NB4 (cell line): Measurements from ENCODE around the gene PHACTR1.

Source experiments
- MYC ChIP-seq: IDR thresholded peaks from 2 replicates; pipeline ENCODE4 v1.6.1; 2011; ENCODE audit warnings: low read depth, low read length
- POLR2A ChIP-seq: IDR thresholded peaks from 2 replicates; pipeline ENCODE4 v1.6.1; 2011; ENCODE audit warnings: mild to moderate bottlenecking; ENCODE audit not compliant: insufficient read length; ENCODE audit errors: extremely low read depth
- TF ChIP-seq, protein P1 (sequence below): IDR thresholded peaks from one replicate; pipeline ENCODE4 v1.5.1; 2012; ENCODE audit warnings: low read depth, low read length
- TF ChIP-seq, protein P2 (sequence below): IDR thresholded peaks from 2 replicates; pipeline ENCODE4 v1.6.1; 2011; ENCODE audit warnings: low read depth, low read length

DNA sequence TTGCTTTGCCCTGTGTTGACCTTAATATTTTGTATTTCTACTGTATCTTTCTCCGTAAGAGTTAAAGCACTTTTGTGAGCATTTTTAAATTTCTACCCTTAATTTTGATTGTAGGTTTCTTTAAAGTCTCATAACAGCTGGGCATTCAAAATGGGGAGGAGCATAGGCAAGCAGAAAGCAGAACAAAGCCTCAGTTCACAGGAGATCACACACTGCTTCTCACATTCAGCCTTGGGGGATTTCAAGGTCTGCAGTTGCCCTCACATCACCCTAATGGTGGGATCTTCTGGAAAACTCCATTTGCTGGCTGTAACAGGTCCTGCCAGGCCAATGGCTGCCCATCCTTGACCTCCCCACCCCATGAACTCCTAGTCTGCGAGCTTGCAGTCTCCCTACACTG lies 292.9 kb downstream of the PHACTR1 start:
- TF ChIP-seq, protein P1, sequence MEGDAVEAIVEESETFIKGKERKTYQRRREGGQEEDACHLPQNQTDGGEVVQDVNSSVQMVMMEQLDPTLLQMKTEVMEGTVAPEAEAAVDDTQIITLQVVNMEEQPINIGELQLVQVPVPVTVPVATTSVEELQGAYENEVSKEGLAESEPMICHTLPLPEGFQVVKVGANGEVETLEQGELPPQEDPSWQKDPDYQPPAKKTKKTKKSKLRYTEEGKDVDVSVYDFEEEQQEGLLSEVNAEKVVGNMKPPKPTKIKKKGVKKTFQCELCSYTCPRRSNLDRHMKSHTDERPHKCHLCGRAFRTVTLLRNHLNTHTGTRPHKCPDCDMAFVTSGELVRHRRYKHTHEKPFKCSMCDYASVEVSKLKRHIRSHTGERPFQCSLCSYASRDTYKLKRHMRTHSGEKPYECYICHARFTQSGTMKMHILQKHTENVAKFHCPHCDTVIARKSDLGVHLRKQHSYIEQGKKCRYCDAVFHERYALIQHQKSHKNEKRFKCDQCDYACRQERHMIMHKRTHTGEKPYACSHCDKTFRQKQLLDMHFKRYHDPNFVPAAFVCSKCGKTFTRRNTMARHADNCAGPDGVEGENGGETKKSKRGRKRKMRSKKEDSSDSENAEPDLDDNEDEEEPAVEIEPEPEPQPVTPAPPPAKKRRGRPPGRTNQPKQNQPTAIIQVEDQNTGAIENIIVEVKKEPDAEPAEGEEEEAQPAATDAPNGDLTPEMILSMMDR = no peak
- TF ChIP-seq POLR2A (no peak), MYC (no peak)
- TF ChIP-seq, protein P2, sequence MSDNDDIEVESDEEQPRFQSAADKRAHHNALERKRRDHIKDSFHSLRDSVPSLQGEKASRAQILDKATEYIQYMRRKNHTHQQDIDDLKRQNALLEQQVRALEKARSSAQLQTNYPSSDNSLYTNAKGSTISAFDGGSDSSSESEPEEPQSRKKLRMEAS = no peak
